HFF-Myc (cell line): Measurements from ENCODE around the gene PPY.
A peak's percentile ranks its signal among the peaks of the same experiment; 100 is the strongest.
"Not testable (repeated sequence)": the region's sequence is repeated elsewhere in the genome, so short reads cannot be mapped to it uniquely, and the experiment has no call there.

ENCODE experiments used
- DNase-seq: peaks from one replicate; pipeline ENCODE4 v3.0.0-alpha.2; 2011; ENCODE audit warnings: low read depth; ENCODE audit errors: extremely low read depth
- H3K4me3 ChIP-seq: replicated peaks from 2 replicates; pipeline ENCODE4 v1.5.1; 2011; ENCODE audit warnings: low read depth, mild to moderate bottlenecking, control low read depth, low read length
- CTCF ChIP-seq: IDR thresholded peaks from 2 replicates; pipeline ENCODE4 v1.5.1; 2012; ENCODE audit warnings: mild to moderate bottlenecking, low read depth, low read length, control low read depth; ENCODE audit errors: missing control alignments

Gene PPY

GRCh38 chr17:43951750-43952149 is 9.5 kb upstream of the PPY start:
- no peak for TF ChIP-seq CTCF
- no peak for DNase-seq
- H3K4me3 ChIP-seq: no peak overlapping the region

DNA sequence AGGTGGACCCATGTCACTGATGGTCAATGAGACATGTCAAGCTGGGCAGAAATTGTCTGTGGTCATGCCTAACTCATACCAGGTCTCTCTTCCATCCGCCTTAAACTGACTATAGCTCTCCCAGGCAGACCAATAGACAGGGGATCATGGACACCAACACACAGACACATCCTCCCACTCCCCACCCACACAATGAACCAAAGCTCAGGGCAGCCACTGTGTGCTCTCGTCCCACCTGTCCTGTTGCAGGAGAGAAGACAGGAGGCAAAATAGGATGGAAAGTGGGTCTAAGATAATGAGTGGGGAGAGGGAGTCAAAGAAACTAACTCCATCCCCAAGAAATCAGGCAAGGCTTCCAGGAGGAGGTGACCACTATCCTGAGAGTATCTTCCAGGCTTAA is 8.3 kb upstream of the PPY start:
- no peak for TF ChIP-seq CTCF

DNA sequence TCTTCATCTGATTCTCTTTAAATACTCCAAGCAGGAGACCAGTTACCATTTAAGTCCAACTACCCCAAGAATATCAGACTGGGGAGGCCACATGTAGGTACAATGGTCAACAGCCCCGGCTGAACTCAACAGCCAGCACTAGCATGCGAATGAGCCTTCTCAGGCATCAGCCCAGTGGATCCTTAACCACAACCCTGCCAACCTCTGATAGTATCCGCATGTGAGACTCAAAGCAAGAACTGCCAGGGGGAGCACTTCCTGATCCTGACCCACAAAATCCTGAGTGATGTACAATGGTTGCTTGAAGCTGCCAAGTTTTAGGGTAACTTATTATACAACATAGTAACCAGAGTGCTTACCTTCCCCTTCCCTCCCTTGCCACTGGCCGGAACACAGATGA is 7.5 kb upstream of the PPY start:
- no peak for DNase-seq
- TF ChIP-seq CTCF: no peak
- H3K4me3 ChIP-seq: no peak overlapping the region

More for the DNA sequence above, 8.3 kb upstream of the PPY start:
- DNase-seq: no peak
- H3K4me3 ChIP-seq: no peak overlapping the region

DNA sequence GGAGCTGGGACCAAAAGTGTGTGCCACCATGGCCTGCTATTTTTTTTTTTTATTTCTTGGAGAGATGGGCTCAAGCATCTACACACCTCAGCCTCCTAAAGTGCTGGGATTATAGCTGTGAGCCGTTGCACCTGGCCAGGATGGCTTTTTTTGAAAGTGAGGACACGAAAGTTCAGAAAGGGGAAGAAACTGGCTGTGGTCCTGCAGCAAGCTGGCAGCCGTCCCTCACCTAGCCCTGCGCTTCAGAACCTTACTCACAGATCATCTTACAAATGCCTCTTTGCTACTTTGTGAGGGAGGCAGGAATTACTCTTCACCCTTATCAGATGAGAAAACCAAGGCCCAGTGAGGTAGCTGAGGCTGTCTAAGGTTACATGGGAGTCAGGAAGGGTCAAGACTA is 4.5 kb upstream of the PPY start:
- no peak for DNase-seq
- TF ChIP-seq CTCF: no peak
- no peak overlapping the region for H3K4me3 ChIP-seq

- no peak for DNase-seq
- H3K4me3 ChIP-seq: no peak overlapping the region
- TF ChIP-seq CTCF: no peak
Observed at GRCh38 chr17:43945074-43945829, 3.0 kb upstream of the PPY start.

DNA sequence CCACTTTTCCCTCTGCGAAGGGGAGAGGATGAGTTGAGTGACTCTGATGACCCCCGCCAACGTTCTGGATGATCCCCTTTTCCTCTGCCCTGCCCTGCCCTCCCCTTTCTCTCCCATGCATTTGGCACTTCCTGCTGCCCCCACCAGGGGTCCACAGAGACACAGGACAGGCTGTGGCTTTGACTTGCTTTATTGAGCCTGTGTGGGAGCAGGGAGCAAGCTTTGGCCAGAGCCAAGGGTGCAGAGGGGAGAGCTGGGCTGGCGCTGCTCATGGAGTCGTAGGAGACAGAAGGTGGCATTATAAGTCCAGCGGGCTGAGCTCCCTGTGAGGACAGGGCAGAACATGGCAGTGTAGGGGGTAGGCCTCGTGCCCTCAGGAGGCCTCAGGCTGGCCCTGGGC is 1.6 kb downstream of the PPY start:
- no peak overlapping the region for H3K4me3 ChIP-seq
- TF ChIP-seq CTCF: peak; percentile 69
- no peak for DNase-seq

- no peak for TF ChIP-seq CTCF
- no peak overlapping the region for H3K4me3 ChIP-seq
Observed at GRCh38 chr17:43939886-43940285, 2.4 kb downstream of the PPY start.

DNA sequence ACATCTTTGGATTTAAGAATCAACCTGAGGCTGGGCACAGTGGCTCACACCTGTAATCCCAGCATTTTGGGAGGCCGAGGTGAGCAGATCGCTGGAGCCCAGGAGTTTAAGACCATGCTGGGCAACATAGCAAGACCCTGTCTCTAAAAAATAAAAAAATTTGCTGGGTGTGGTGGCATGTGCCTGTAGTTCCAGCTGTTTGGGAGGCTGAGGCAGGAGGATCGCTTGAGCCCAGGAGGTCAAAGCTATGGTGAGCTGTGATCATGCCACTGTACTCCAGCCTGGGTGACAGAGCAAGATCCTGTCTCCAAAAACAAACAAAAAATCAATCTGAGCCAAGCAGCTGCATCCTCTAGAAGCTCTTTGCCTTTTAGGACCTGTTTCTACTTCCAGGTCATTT is 2.8 kb downstream of the PPY start:
- not testable (repeated sequence) for DNase-seq, H3K4me3 ChIP-seq

More at GRCh38 chr17:43939886-43940285, 2.4 kb downstream of the PPY start:
- no peak for DNase-seq
